ENCODE data around the gene ETV3.

The ETV3 gene

DNA sequence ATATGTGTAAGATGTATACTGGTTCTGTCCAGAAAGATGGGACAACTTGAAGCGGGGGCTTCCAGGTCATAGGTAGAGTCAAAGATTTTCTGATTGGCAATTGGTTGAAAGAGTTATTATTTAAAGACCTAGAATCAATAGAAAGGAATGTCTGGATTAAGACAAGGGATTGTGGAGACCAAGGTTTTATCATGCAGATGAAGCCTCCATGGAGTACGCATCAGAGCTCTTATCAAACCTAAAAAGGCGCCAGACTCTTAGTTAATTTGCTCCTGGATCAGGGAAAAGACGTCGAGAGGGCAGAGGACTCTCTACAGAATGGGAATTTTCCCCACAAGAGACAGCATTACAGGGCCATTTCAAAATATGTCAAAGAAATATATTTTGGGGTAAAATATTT lies 23.7 kb upstream of the ETV3 start:
- DNase-seq (ENCODE audit: low spot score), result no peak

DNA sequence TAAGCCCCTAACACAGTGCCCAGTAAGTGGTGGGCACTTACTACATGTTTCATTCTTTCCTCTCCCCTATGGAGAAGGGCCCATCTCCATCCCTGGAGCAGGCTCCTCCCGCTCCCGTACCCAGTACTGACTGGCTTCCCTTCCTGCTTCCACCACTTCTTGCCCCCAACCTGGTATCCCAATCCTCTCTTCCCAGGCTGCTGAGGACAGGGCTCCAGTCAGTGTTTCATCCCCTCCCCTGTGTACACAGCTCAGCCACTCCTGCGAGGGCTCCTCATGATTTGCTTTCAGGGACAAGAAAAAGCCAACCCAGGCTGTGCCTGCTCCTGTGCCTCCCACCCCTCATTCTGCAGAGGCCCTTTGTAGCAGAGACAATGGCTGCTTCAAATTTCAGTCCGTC lies 20.8 kb upstream of the ETV3 start:
- no peak for DNase-seq (ENCODE audit: low spot score)

DNA sequence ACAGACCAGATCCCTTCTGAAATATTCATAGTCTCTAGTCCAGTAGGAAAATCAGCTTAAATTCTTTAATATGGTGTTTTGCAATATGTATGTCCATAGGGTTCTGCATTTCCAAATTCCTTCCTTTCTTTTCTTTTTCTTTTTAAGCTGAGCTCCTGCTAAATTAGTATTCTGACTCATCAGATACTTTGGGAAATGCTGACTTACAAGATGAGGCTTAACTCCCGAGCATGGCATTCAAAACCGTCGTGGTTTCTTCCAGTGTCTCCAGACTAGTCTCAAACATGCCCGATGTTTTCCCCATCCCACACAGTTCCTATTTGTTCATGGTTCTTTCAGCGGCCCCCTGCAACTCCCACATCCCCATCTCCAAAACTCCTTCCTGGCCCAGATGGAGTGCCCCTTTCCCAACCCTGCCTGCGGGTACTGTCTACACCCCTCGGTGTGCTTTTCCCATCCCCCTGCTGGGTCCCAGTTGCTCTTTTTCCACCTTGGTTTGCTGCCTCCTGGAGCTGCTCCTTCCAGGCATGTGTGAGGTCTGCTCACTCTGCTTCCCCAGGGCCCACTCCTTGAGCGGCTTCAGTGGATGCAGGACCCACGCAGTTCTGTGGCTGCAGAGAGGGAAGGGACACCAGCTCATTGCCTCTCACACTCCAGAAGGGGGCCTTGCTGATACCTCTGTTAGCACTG lies 19.5 kb upstream of the ETV3 start:
- DNase-seq (ENCODE audit: low spot score), result no peak

DNA sequence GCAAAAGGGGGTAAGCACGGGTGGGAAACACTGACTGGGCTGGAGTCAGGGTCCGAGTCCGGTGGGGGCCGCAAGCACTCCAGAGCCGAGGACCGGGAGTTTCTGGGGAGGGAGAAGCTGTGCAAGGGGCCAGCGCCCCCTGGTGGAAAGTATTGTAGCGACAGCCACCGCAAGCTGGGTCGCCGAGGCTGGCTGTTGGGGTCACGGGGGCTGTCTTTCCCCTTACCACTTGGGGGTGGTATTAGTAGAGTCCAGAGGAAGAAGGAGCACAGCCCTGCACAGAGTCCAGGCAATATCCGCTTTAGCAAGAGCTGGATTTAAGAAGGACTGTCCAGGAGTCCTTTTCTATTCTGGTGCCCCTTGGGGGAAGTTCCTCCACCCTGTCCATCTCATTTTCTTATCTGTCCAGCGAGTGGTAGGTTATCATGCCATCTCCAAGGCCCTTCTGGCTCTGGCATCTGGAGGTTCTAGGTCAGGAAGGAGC lies 17.9 kb upstream of the ETV3 start:
- peak; percentile 73 for DNase-seq (ENCODE audit: low spot score)

DNA sequence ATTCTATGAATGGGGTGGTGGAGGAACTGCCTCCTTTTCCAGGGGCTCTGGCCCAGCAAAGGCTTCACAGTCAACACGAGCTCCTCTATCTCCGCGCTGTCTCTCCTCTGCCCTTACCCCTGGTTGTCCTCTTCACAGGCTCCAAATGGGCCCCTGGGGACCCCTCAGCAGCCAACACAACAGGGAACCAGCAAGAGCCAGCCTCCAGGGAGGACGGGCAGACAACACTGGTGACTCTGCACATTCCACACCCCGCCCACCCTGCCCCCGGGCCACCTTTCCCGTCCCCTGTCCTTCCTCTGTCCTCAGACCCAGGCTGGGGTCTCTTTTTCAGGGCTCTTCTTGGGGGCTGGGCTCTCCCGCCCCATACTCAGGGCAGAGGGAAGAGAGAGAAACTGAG lies 17.5 kb upstream of the ETV3 start:
- DNase-seq (ENCODE audit: low spot score), result no peak

DNA sequence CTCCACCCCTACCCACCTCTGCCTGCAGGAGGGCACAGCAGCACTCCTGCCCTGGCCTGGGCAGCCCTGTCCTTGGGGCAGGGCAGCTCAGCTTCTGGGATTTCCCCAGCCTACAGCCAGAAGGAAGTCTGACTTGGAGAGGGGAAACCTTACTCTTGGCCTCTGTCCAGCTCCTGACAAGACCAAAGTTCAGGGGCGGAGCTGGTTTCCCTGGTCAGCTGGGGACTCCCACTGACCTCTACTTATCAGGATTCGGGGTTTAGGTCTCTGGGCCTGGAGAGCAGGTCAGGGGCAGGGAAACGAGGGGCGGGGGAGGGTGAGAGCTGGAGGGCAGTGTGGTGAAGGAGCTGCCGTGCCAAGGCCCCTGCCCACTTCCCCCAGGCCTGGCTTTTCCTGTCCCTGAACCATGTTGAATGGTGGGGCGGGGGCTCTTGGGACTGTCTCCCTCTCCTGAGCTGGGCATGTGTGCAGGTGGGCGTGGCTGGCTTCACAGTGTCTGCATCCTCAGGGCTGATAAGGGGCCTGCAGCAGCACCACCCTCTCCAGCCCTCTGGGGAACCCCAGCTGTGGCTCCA lies 16.8 kb upstream of the ETV3 start:
- DNase-seq (ENCODE audit: low spot score), result no peak

DNA sequence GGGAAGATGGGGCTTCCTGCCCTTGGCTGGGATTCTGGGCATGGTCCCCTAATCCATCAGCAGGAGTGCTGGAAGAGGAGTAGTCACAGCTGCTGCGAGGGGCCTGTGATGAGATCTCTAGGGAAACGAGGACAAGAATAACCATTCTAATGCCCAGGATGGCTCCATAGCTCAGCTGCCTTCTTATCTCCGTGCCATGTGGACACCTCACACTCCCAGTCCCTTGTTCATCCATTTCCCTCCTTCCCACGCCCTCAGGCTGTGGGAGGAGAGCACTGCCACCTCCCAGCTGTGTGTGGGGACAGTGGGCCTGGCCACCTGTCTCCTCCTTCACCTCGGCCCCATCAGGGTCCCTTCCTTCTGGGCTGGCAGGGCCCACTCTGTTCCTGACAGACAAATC lies 16.1 kb upstream of the ETV3 start:
- no peak for DNase-seq (ENCODE audit: low spot score)

DNA sequence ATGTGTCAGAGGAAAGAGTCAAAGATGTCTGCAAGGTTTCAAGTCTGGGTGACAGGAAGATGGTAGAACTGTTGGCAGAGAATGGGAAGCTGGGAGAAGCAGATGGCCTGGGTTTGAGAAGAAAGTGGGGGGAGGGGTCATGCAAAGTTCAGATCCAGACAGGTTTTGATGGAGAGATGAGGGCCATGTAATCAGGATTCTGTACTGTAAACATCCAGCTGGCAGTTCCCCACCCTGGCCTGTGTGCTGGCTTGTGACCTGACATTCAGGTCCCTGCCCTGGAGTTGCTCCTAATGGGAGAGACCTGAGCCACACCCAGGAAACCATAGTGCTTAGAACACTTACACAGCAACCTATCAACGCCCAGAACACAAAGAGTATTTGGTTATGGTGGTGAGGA lies 15.6 kb upstream of the ETV3 start:
- DNase-seq (ENCODE audit: low spot score), result no peak

DNA sequence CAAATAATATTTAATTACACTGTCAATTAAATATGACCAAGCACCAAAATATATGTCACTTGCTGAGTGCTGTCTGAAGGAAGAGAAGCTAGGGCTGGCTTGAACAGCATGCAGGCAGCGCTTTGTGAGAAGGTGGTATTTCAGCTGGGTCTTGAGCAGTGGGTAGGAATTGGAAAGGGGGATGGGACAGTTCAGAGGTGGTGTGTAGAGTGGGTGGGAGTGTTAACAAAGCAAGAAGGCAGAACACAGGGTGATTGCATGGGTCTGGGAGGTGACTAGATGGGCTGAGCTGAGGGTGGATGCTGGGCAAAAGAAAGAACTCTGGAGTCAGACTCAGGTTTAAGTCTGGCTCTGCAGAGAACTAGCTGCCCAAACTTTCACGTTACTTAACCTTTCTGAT lies 14.3 kb upstream of the ETV3 start:
- DNase-seq (ENCODE audit: low spot score), result no peak

DNA sequence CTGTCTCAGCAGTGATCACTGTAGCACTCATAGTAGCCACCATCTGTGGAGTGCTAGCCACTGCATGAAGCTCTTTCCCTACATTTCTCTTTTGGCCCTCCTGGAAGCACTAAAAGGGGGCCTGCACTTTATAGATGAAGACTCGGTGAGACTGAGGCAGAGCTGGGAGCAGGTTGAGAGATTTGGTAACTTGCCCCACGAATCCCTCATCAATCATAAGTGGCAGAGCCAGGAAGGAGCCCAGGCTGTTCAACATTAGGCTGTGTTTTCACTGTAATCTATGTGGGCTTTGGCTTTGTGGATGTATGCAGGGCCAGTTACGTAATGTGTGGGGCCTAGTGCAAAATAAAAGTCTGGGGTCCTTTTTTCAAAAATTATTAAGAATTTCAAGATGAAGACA lies 13.3 kb upstream of the ETV3 start:
- DNase-seq (ENCODE audit: low spot score), result no peak

DNA sequence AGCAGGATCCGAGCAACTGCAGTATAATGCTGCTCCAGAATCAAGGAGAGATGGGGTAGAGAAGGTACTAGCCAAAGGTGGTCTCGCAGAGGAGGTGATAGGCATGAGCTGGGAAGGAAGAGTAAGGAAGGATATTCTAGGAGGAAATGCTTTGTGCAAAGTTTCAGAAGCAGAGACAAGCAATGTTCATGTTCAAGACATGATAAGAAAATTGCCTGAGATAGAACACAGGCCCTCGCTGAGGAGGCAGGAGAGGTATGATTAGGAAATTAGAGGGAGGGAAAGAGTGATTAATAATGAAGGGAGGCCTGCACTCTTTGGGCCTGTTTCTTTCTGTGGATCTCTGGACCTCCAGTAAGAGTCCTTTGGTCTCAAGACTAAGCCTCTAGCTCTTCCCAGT lies 12.9 kb upstream of the ETV3 start:
- DNase-seq (ENCODE audit: low spot score), result no peak

DNA sequence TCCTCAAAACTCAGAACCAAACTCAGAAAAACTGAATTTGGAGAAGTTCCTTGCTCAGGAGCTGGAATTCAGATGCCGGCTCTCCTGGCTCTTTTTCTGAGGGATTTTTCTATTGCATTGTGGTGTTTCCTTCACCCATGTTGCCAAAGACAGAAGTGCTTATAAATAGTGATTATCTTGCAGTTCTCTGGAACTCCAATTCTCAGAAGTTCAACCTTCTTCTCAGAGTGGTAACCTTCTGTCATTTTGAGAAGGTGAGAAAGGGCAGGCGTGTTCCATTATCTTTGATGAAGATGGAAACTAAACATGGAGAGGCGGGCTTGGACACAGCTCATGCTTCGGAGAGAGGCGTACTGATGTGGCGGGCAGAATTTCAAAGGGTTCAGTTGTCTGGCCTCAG lies 12.4 kb upstream of the ETV3 start:
- DNase-seq (ENCODE audit: low spot score), result no peak

DNA sequence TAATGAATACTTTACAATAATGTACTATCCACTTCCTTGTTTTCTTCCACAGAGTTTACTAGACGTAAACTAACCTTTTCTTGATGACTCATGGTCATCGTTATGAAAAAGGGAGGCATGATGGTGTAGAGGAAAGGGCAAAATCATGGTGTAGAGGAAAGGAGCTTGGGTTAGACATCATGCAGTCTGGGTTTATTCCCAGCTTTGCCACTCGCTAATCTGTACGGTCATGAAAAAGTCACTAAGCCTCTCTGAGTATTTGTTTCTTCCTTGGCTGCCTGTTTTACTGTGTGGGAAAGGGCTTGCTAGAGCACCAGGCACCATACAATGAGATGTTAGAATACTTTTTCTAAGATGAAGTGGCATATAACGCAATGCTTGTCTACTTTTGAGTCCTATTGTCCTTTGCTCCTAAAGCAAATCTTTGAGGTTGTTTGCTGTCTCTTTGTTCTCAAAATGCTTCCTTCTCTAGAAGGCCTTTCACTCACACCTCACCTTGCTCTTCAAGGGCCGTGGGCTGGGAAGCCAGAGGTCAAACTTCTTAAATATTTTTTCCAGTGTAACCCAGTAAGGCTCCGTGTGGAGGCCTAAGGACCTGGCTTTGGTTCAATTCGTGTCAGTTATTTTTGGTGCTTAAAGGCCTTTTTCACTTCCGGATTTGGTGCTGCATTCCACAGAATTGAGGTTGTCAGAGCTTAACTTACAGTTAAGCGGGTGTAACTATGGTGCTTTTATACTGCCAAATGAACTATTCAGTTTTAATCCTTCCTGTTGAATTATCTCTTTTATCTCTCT lies 9.9 kb upstream of the ETV3 start:
- DNase-seq (ENCODE audit: low spot score), result no peak

DNA sequence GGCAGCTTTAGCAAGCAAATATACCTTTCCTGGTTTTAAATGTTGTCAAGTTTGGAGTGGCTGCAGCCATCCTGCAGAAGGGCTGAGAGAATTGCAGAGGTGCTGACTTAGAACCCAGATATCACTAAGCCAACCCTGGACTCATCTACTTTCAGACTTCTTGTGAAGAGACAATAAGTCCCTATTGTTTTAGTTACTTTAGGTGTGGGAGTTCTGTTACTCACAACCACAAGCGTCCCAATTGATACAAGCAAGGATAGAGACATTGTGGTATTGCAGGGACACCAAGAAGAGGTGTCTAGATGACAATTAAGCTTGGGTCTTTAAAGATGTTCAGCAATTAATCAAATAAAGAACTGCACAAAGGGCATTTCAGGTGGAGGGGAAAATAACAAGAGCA lies 8.8 kb upstream of the ETV3 start:
- no peak for DNase-seq (ENCODE audit: low spot score)

DNA sequence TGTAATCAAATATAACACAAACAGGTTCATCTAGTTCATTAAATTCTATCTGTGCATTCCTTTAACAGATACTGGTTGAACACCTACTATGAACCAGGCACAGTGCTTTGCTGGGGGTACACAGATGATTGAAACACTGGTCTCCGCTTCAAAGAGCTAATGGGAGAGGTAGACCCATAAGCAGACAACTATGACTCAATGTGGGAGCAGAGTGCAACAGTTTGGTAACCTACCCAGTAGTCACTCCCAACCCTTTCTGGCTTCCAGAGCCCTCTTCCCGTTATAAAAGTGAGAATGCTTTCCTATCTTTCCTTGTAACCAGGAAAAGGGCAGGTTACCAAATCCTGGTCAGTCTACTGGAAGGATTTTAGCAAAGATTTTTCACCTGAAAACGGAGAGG lies 8.0 kb upstream of the ETV3 start:
- DNase-seq (ENCODE audit: low spot score), result no peak

DNA sequence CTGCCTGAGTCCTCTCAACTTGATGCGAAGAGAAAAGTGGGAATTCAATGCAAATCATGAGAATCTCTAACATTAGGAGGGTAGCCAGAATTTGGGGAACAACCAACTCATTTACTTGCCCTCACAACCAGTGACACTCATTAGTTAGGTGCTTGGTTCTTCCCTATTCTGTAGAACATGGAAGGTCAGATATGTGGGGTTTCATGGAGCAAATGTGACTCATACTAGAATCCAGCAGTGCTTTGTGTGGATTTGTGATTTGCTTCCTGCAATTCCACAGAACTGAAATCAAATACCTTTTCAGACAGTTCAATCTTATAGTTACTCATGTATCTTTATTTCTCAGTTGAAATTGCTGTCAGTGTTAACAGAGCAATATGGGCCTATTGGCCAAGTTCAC lies 6.9 kb upstream of the ETV3 start:
- no peak for DNase-seq (ENCODE audit: low spot score)

DNA sequence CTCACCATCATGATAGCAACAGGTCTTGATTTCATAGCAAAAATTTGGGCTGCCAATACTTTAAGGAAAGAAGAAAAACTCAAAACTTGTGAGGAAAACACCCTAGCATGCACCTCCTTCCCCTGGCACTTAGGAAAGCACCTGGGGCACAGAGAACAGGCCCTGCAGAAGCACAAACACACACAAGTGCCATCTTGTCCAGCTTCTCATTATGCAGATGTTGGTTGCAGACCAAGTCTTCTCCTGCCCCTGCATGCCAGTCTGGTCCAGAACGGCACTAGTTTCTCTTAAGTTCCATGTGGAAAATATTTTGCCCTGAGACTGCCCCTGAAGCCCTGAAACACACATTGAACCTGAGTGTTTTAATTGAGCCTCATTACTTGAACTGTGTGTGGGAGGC lies 6.3 kb upstream of the ETV3 start:
- no peak for DNase-seq (ENCODE audit: low spot score)

DNA sequence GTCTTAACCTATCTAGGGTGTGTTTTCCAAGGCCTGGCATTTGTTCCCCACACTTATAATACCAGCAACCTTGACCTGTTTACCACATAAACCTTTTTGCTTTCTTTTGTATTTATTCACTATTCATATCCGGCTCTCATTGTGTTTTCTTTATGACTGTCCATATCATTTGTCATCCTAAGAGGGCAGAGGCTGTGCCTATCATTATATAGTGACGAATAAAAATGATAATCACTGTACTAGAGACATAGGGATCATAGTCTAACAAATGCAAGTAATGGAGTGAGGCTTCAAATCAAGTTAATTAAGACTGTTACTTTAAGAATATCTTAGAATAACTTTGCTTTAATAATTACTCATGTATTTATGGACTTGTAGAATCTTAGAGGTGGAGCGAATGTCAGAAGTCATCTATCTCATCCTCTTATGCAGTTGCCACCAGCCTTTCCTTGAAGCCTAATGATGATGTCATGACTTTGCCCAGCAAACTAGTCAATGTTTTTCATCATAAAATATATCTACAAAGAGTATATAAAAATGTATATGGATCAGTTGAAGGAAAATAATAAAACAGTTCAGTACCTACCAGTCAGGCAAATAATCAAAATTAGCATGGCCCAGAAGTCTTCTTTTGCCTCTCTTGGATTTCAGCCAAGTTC lies 4.7 kb upstream of the ETV3 start:
- DNase-seq (ENCODE audit: low spot score), result no peak

DNA sequence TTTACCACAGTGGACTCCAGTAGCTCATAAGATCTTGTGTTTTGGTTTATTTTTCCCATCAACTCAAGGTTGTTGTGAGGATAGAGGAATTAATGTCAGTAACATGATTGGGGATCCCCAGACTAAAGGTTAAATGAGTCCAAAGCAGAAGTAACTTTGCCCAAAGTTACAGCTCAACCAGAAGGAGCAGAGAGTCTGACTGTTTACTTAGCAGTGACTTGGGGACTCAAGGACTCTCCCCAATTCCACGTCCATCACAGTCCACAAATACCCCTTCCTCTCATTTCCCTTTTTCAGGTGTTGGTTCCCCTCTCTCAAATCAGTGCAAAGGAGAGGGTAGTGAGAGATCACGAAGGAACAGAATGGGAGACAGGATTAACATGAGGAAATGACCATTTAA lies 4.0 kb upstream of the ETV3 start:
- no peak for DNase-seq (ENCODE audit: low spot score)

DNA sequence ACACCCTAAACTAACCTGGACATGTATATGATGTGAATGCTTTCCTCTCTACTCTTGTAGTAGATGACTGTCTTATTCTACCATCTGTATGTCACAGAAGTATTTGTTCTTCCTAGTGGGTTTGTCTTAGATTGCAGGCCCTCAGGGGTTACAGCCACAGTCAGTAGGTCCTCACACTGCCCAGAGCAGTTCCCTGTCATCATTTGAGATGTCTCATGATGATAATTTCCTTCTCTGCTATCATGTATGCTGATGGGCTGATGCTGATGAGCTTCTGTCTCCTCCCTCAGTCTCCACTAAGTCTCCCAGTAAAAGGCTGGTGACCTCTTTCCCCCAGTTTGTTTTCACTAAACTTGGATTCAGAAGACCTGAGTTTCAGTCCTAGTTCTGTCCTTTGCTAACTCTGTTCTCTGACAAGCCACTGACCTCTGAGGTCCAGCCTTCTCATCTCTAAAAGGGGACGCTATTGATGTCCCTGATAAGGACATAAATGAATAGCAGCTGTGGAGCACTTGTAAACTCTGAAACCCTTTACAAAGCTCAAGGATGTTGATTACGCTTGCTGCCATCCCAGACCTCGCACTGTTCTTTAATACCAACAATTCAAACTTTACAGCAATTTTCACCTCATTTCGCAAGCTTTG lies 3.1 kb upstream of the ETV3 start:
- DNase-seq (ENCODE audit: low spot score), result no peak

DNA sequence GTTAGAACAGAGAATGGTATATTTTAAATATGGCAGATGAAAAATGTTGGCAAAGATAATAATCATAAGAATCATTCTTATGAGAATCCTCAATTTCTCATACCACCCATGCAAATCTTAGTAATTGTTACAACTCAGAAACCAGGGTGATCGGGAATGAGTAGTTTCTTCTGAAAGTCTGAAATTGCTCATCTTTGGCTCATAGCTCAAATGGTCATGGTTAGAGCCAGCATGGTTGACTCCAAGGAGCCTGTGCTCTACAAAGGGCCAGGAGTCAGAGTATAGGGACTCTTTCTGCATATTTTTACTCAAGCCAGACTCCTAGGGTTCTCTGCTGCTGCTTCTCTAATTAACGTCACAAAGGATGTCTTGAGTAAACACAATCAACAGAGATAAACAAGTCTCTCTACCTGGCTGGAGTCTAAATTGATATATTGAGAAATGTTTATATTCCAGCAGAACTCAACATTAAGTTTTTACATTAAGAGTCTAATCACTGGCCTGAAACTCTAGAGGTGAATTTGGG lies 1.9 kb upstream of the ETV3 start:
- DNase-seq (ENCODE audit: low spot score), result peak; percentile 50

DNA sequence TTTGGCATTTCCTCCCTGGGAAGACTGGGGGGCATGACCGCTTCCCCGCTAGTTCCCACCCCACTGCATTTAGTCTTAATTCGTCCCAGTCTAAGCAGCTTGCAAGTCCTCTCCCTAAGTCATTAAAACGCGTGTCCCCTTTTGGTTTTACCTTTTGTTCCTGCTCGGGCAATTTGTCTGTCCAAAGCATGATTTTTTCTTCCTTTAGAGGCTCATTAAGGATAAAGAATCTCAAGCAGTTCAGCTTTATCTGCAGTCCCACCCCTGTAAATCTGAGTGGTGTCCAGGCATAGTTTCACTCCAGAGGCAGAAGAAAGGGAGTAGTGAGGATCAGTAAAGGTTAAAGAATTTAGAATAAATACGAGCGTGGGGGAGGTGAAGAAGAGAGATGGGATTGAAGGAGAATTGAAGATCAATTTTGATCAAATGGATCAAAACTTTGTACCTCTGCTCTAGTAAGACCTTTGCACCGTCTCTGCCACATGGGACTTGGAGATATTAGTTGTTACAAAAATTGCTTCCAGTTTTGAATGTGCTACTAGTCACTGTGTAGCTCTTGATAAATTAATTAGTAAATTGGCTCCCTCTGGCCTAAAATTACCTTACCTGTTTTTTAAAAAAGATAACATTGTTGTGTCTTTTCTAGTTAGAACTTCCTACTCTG lies 989 bp upstream of the ETV3 start:
- DNase-seq (ENCODE audit: low spot score), result no peak
